EL (cell line): ENCODE measurements around the gene DIS3L2.

Source experiments
- DNase-seq: peaks from one replicate; pipeline ENCODE4 v3.0.0-alpha.2; 2016

Gene DIS3L2

GRCh38 chr2:231960810-231961348 is 634 bp upstream of the DIS3L2 start:
- no peak for DNase-seq

GRCh38 chr2:231965102-231965501 is 3.6 kb downstream of the DIS3L2 start:
- no peak for DNase-seq

GRCh38 chr2:231966886-231967285 is 5.4 kb downstream of the DIS3L2 start:
- no peak for DNase-seq

GRCh38 chr2:231968820-231969219 is 7.3 kb downstream of the DIS3L2 start:
- DNase-seq = no peak

- DNase-seq = no peak
Observed at GRCh38 chr2:231970461-231970860, 8.9 kb downstream of the DIS3L2 start.

GRCh38 chr2:231975001-231975400 is 13.5 kb downstream of the DIS3L2 start:
- DNase-seq = no peak

GRCh38 chr2:231977430-231977829 is 15.9 kb downstream of the DIS3L2 start:
- DNase-seq = no peak

GRCh38 chr2:231984992-231985391 is 23.5 kb downstream of the DIS3L2 start:
- DNase-seq = no peak

- DNase-seq = no peak
Observed at GRCh38 chr2:231985823-231986261, 24.3 kb downstream of the DIS3L2 start.

GRCh38 chr2:231987124-231987727 is 25.7 kb downstream of the DIS3L2 start:
- DNase-seq = no peak

- no peak for DNase-seq
Observed at GRCh38 chr2:231988179-231988866, 26.8 kb downstream of the DIS3L2 start.

- DNase-seq = peak; percentile 69
Observed at GRCh38 chr2:231991664-231992063, 30.2 kb downstream of the DIS3L2 start.

- DNase-seq = no peak
Observed at GRCh38 chr2:231992888-231993287, 31.4 kb downstream of the DIS3L2 start.

- no peak for DNase-seq
Observed at GRCh38 chr2:231996797-231997540, 35.5 kb downstream of the DIS3L2 start.

GRCh38 chr2:231998046-231998445 is 36.5 kb downstream of the DIS3L2 start:
- DNase-seq = no peak

GRCh38 chr2:232000439-232000838 is 38.9 kb downstream of the DIS3L2 start:
- no peak for DNase-seq

GRCh38 chr2:232001073-232001472 is 39.6 kb downstream of the DIS3L2 start:
- DNase-seq = no peak

GRCh38 chr2:232006253-232006652 is 44.7 kb downstream of the DIS3L2 start:
- no peak for DNase-seq

- DNase-seq = peak; percentile 12
Observed at GRCh38 chr2:232008907-232009638, 47.6 kb downstream of the DIS3L2 start.

GRCh38 chr2:232009639-232010274 is 48.2 kb downstream of the DIS3L2 start:
- no peak for DNase-seq

GRCh38 chr2:232013701-232014353 is 52.3 kb downstream of the DIS3L2 start:
- peak; percentile 95 for DNase-seq

GRCh38 chr2:232014681-232015080 is 53.2 kb downstream of the DIS3L2 start:
- no peak for DNase-seq
